Gastroesophageal sphincter (tissue), 4 donors: Measurements from ENCODE around the gene EME2. TPM values are rescaled to one million over a fixed set of nuclear protein-coding genes. Genes with fewer than 3 reads are reported as not detected.

ENCODE experiments used
- ATAC-seq: fragments of 150-250 bp; one replicate; pipeline ENCODE4 v1.9.1; 2016; ENCODE audit warnings: mild to moderate bottlenecking, moderate library complexity
- H3K27ac ChIP-seq, 4 donors: fragments of 200-600 bp; sonication (generic) in 3 of 4; 1 replicate in 3 of 4; 2 replicates in 1 of 4; pipeline ENCODE4 v1.5.1; 2016 to 2019
- H3K27me3 ChIP-seq: fragments of 200-600 bp; sonication (generic); one replicate; pipeline ENCODE4 v1.5.1; 2019
- H3K36me3 ChIP-seq, 2 donors: fragments of 200-600 bp; sonication (generic); one replicate each; pipeline ENCODE4 v1.5.1; 2019; ENCODE audit warnings: control low read depth in 1 of 2
- H3K4me1 ChIP-seq, 3 donors: fragments of 200-600 bp; sonication (generic); 1 replicate in 2 of 3; 2 replicates in 1 of 3; pipeline ENCODE4 v1.5.1; 2016 to 2019; ENCODE audit warnings: control low read depth in 2 of 3
- H3K4me3 ChIP-seq, 2 donors: fragments of 200-600 bp; sonication (generic); one replicate each; pipeline ENCODE4 v1.5.1; 2019; ENCODE audit warnings: mild to moderate bottlenecking in 1 of 2, moderate library complexity in 1 of 2
- H3K9me3 ChIP-seq, 3 donors: fragments of 200-600 bp; sonication (generic); one replicate each; pipeline ENCODE4 v1.5.1; 2017 to 2019; ENCODE audit warnings: control low read depth in 2 of 3
- CTCF ChIP-seq, 4 experiments: fragments of 200-600 bp in 2 of 4; fragments of 450-650 bp in 2 of 4; sonication (generic) in 1 of 4; IDR thresholded peaks; one replicate each; pipeline ENCODE4 v1.5.1; 2017 to 2019; ENCODE audit warnings: antibody characterized with exemption in 4 of 4, mild to moderate bottlenecking in 2 of 4, moderate library complexity in 2 of 4
- EP300 ChIP-seq: sonication (generic); formaldehyde crosslinking; IDR thresholded peaks from one replicate; pipeline ENCODE4 v1.6.1; 2017; ENCODE audit warnings: antibody characterized with exemption, mild to moderate bottlenecking
- POLR2A ChIP-seq, 2 donors: fragments of 450-650 bp; IDR thresholded peaks; one replicate each; pipeline ENCODE4 v1.6.1; 2017; ENCODE audit warnings: antibody characterized with exemption in 2 of 2, mild to moderate bottlenecking in 2 of 2, moderate library complexity in 1 of 2
- POLR2AphosphoS5 ChIP-seq: sonication (generic); formaldehyde crosslinking; IDR thresholded peaks from one replicate; pipeline ENCODE4 v1.6.1; 2017; ENCODE audit warnings: antibody characterized with exemption
- WGBS, 2 donors: methylation state at CpG; one replicate each; pipeline ENCODE4 v1.1.5; 2018; ENCODE audit warnings: low coverage in 1 of 2; 5-methylcytosine and 5-hydroxymethylcytosine counted together
- total RNA-seq, 4 donors: library from RNA; depleted of rRNA; stranded (reverse); fragments of >200 nt; gene quantifications; one replicate each; pipeline ENCODE4 v1.1.0, GENCODE V29; 2016

Gene EME2
- total RNA-seq, 4 donors from 2014 or later = 4.6 to 20.4 (median 7.7) TPM

GRCh38 chr16:1780677-1781072 is 8.1 kb downstream of the EME2 start:
- TF ChIP-seq CTCF (IDR thresholded peaks at IDR 0.05) (no peak), POLR2A (IDR thresholded peaks at IDR 0.05) (no peak), POLR2AphosphoS5 (no peak), EP300 (no peak)
- Histone ChIP-seq H3K9me3 (no peaks in the 10 kb centered on the region), H3K27me3 (no peaks in the 10 kb centered on the region), H3K4me1 (peaks cover 3 to 61% (median 32%) of the 10 kb centered on the region in 3 donors), H3K36me3 (peaks cover 0 to 62% of the 10 kb centered on the region in 2 donors), H3K27ac (peak overlapping the region in 2 of 4 donors; percentile 90 to 97), H3K4me3 (no peak overlapping the region)
- WGBS, 2 donors = 64 to 80% methylated on average over 1 to 4 of the region's 6 CpGs
- no peak for ATAC-seq

GRCh38 chr16:1781254-1781653 is 8.6 kb downstream of the EME2 start:
- TF ChIP-seq EP300 (no peak), CTCF (IDR thresholded peaks at IDR 0.05) (no peak), POLR2AphosphoS5 (no peak), POLR2A (IDR thresholded peaks at IDR 0.05) (no peak)

GRCh38 chr16:1781758-1782407 is 9.3 kb downstream of the EME2 start:
- no peaks in the 10 kb centered on the region for H3K9me3 ChIP-seq
- 0% methylated on average over 13 to 14 of the region's 70 CpGs for WGBS, 2 donors
- peak overlapping the region; percentile 79 to 97 (median 92) for H3K27ac ChIP-seq
- peaks cover 0 to 62% of the 10 kb centered on the region in 2 donors for H3K36me3 ChIP-seq
- peak; percentile 17 for ATAC-seq
- no peak for TF ChIP-seq POLR2A (IDR thresholded peaks at IDR 0.05)
- TF ChIP-seq CTCF (IDR thresholded peaks at IDR 0.05) = peak in 2 of 4 experiments; percentile 6 to 37
- no peak for TF ChIP-seq POLR2AphosphoS5
- H3K4me3 ChIP-seq = peak overlapping the region; percentile 71 to 85
- H3K4me1 ChIP-seq = peaks cover 3 to 68% (median 32%) of the 10 kb centered on the region in 3 donors
- H3K27me3 ChIP-seq = no peaks in the 10 kb centered on the region

More at GRCh38 chr16:1781254-1781653, 8.6 kb downstream of the EME2 start:
- no peak for ATAC-seq
- H3K27me3 ChIP-seq = no peaks in the 10 kb centered on the region
- peaks cover 3 to 62% (median 32%) of the 10 kb centered on the region in 3 donors for H3K4me1 ChIP-seq
- no peaks in the 10 kb centered on the region for H3K9me3 ChIP-seq
- peak overlapping the region; percentile 71 to 85 for H3K4me3 ChIP-seq
- WGBS, 2 donors = 50 to 65% methylated on average over 2 to 4 of the region's 20 CpGs
- H3K27ac ChIP-seq = peak overlapping the region in 3 of 4 donors; percentile 90 to 97 (median 93)
- peaks cover 0 to 62% of the 10 kb centered on the region in 2 donors for H3K36me3 ChIP-seq

GRCh38 chr16:1782408-1783264 is 10.0 kb downstream of the EME2 start, which contains the start of the genes NUBP2 and SPSB3:
Gene NUBP2, plus strand, starts transcription at chr16:1782960. Its CDS starts 61 bp downstream, at chr16:1783021.
Gene SPSB3, minus strand, starts transcription at chr16:1782571. Its CDS starts 1,088 bp downstream, at chr16:1781483.
- ATAC-seq = peak; percentile 97
- no CpG with 5 or more reads among the region's 102 CpGs for WGBS, 2 donors
- no peaks in the 10 kb centered on the region for H3K9me3 ChIP-seq
- H3K27ac ChIP-seq = peak within 1 kb of the TSS; percentile 79 to 97 (median 94)
- TF ChIP-seq CTCF (IDR thresholded peaks at IDR 0.05) (peak in 2 of 4 experiments; percentile 5 to 14), POLR2A (IDR thresholded peaks at IDR 0.05) (peak; percentile 89 to 92), POLR2AphosphoS5 (peak; percentile 87), EP300 (no peak)
- H3K36me3 ChIP-seq = peaks cover 0 to 62% of the 10 kb centered on the region in 2 donors
- no peaks in the 10 kb centered on the region for H3K27me3 ChIP-seq
- peak within 1 kb of the TSS; percentile 79 to 85 for H3K4me3 ChIP-seq
- H3K4me1 ChIP-seq = peaks cover 3 to 76% (median 32%) of the 10 kb centered on the region in 3 donors
